ENCODE data around the gene NLRP3.

Gene NLRP3

DNA sequence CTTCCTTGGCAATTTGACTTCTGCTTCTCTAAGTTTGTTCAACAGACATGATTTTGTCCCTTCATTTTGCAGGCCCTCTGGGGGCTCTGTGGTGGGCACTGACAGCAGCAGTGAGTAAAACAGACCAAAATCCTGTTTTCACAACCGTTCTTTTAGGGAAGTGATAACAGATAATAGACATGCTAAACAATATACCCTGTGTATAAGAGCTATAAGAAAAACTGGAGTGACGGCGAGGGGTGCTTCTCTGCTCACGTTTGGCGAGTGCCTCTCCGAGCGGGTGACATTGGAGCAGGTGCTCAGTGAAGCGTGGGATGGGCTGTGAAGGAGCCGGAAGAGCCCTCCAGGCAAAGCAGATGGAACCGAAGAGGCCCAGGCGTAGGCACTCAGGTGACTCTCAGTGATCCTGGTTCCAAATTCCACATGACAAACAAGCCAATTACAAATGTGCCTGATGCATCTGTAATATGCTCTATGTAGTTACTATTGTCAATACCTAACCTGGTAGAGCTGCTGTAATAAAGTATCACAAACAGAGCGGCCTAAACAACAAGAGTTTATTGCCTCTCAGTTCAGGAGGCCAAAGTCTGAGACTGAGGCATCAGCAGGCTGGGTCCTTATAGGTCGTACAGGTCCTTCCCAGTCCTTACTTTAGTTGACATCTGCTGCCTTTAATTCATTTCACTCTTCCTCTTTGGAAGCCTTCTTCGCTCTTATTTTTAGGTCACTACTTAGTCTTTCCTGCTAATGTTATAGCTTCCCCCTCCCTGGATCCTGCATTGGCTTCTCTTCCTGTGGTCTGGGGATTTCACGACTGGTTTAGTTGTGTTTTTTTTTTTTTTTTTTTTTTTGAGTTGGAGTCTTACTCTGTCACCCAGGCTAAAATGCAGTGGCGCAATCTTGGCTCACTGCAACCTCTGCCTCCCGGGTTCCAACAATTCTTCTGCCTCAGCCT, 21.9 kb downstream of the NLRP3 start:
- no peak for DNase-seq (ENCODE audit: low spot score)

DNA sequence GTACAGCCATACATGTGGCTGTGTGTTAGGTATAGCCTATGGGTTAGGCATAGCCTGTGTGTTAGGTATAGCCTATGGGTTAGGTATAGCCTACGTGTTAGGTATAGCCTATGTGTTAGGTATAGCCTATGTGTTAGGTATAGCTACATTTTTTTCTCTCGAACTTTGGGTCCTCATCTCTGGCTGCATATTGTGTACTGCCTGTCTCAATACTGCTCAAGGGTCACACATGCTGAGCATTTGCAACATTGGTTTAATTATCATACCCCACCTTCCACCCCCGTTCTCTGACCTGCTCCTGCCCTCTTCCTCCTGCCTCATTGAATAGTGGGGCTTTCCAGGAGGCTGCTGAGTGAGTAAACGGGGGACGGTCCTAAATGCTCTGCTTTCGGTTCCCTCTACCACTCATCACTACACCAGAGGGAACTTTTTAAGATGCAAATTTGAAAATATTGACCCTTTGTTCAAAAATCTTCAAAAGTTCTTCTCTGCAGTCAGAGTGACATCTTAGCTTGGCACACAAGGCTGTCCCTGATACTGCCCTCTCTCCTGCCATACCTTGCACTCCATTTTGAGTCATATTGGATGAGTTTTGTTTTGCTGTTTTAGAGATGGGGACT, 24.1 kb downstream of the NLRP3 start:
- DNase-seq (ENCODE audit: low spot score), result no peak

DNA sequence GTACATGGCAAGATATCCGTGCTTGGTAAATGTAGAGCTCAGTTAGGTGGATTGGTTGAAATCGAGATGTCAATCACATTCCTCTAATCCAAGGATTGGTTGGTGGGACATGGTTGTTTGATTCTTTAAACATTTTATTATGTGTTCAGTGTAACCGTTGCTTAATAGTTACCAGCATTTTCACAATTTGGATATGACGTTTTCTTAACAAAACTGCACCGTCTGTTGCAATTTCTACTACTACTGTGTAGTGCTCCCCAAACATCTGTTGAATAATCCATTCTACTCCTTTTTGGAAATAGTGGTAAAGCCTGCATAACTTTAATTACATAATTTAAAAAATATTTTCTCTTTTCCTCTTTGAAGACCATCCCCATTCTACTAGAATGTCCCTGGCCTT, 25.6 kb downstream of the NLRP3 start:
- DNase-seq (ENCODE audit: low spot score), result no peak

DNA sequence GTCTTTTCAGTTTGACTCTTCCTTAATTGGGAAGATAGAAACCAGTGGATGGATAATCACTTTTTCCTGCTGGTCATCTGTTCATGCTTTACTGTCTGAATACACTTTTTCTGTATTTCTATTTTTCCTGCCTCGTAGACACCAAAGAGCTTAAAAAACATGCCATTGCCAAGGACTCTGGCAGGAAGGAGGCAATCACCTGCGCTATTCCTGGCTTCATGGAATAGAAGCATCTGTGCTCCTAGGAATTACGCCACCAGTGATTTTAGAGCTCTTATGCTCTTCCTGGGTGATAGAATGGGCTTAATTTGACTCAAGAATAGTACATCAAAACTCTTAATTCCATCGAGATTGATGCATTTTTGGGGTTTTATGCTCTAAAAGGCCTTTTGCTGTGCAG, 26.2 kb downstream of the NLRP3 start:
- peak; percentile 77 for DNase-seq (ENCODE audit: low spot score)

DNA sequence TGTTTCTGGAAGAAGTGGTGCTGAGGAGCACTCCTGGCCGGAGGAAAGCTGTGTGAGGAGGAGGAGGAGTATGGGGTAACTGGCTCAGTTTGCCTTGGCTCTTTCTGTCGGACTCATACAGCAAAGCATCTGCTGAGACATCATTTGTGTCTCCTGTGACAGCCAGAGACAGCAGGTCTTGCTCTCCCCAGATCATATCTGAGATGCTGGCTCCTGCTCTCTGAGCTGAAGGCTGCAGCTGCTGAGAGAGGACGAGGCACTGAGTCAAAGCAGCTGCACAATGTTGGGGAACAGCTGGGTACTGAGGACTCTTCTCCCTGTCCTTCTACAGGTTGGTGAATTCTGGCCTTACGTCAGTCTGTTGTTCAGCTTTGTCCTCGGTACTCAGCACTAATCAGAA, 27.7 kb downstream of the NLRP3 start:
- DNase-seq (ENCODE audit: low spot score), result no peak

DNA sequence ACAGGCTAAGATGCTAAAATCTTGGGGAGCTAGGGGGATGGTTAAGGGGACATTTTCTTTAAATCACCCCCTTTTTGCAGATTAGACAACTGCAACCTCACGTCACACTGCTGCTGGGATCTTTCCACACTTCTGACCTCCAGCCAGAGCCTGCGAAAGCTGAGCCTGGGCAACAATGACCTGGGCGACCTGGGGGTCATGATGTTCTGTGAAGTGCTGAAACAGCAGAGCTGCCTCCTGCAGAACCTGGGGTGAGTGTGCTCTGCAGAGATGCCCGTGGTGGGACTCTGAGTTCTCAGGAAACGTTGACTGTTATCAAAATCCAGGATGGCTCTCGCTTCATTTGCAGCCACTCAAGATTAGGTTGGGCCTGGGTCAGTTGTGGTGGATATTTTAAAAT, 28.6 kb downstream of the NLRP3 start:
- DNase-seq (ENCODE audit: low spot score), result no peak

DNA sequence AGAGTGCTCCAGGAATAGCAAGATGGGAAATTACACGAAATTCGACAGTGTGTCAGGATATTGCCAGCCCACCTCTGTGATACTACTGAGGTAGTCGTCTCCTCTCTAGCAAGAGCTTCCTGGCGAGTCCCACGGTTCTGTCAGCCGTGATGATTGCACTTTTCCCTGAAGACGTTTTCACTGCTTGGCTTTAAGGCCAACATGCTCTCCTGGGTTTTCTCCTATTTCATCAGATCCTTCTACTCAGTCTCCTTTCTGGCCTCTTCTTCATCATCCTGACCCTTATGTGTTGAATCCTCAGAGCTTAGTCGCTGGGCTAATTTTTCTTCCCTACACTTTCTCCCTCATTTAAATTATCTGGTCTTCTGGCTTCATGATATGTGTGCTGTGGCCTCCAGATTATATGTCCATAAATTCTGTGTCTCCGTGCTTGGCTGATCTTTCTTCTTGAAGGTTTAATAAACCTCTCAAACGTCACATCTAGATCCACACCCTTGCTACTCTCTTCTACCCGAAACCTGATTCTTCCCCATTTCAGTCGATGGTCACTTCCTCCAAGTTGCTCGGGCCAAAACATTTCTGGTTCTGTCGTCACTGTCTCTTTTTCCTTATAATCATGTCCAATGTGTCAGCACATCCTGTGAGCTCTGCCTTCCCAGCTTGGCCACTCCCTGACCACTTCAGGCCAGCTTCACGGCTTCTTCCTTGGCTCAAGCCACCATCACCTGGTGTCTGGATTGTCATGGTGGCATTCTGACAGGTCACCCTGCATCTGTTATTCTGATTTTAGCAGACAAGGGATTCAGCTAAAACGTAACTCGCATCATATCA, 29.8 kb downstream of the NLRP3 start:
- no peak for DNase-seq (ENCODE audit: low spot score)

DNA sequence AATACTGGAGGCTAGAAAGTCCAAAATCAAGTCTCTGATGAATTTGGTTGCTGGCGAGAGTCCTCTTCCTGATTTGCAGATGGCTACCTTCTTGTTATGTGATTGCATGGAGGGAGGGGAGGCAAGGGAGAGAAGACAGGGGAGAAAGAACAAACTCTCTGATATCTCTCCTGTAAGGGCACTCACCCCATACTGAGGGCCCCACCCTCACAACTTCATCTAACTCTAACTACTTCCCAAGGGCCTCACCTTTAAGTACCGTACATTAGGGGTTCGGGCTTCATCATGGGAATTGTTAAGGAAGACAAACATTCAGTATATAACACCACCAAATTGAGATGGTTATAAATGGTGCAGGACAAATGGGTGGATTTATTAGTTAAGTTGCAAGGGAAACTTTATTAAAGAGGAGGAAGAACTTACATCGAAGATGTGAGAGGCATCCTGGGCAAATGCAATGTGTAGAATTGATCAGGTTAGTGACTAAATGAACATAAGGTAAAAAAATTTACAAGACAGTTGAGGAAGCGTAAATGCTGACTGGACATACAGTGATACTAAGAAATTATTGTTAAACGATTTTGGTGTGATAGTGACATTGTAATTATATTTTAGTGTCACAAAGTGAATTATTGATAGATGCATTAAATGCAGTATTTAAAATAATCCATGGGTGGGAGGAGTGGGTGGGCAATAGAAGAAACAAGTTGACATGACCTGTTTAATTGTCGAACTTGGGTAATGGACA, 31.4 kb downstream of the NLRP3 start:
- no peak for DNase-seq (ENCODE audit: low spot score)

DNA sequence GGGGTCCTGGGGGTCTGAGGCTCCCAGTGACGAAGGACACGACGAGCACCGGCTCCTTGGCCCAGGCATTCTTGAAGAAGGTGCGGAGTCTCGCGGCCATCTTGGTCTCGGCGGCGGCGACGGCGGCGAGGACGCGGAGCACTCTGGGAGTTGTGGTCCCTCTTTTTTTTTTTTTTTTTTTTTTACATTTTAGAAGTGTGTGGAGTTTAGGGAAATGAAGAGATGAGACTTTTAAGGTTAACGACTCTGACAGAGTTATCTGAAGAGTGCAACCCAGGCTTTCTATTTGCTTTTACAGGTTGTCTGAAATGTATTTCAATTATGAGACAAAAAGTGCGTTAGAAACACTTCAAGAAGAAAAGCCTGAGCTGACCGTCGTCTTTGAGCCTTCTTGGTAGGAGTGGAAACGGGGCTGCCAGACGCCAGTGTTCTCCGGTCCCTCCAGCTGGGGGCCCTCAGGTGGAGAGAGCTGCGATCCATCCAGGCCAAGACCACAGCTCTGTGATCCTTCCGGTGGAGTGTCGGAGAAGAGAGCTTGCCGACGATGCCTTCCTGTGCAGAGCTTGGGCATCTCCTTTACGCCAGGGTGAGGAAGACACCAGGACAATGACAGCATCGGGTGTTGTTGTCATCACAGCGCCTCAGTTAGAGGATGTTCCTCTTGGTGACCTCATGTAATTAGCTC, 32.3 kb downstream of the NLRP3 start:
- peak; percentile 63 for DNase-seq (ENCODE audit: low spot score)

DNA sequence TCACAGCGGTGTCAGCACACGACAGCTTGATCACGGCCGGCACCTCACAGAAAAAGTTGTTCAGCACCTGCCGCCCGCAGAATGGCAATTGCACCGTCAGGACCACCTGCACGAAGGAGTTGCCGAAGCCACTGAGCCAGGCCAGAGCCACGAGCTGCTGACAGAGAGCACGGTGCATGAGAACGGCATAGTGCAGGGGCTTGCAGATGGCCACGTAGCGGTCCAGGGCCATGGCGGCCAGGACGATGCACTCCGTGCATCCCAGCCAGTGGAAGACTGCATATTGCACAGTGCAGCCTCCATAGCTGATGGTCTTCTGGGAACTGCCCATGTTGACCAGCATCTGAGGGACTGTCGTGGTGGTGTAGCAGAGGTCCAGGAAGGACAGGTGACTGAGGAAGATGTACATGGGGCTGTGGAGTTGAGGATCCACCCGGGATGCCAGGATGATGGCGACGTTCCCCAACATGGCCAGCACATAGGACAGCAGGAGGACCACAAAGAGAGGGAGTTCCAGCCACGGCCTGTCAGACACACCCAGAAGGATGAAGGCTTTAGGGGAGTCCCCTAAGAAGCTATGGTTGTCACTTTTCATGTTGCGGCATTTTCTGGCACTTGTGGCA, 35.5 kb downstream of the NLRP3 start:
- DNase-seq (ENCODE audit: low spot score), result no peak

DNA sequence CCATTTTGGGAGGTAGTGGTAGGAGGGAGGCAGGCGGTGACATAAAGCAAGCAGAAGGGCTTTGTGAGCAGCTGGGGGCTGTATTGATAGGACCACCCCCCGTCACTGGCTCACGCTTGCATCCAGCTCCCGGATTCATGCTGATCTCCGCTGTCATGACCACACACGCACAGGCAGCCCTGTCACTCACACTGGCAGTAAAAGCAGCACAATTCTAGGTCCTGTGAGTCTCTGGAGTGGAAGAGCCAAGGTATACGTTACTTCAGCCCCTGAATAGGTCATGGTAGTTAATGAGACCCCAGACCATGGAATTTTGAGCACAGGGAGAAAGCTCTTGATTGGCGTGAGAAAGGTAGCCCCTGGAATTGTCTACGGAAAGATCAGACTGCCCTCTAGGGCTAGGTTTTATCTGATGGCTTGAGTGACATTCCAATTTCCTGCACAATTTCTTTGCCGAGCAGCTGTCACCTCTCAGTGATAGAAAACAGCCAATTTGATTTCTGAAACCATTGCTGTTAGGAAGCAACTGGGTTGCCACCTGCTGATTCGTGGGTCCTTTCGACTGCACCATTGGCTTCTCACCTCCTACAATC, 36.6 kb downstream of the NLRP3 start:
- DNase-seq (ENCODE audit: low spot score), result no peak

DNA sequence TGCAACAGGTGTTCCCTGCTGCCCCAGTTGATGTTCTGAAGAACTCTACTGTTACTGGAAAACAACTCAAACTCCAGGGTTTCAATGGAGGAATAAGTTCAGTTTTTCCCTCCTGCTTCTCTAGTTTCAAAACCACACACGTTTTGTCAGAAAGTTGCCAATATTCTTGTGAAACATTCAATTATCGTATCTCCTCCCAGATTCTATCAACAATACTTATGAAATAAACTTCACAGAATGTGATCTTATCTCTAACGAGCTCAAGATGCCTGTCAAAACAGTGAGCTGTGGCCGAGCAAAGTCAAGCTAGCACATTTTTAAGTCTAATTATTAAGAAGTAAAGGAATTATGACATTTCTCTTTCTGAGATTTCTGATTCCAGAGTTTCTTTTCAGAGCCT, 37.3 kb downstream of the NLRP3 start:
- DNase-seq (ENCODE audit: low spot score), result no peak

DNA sequence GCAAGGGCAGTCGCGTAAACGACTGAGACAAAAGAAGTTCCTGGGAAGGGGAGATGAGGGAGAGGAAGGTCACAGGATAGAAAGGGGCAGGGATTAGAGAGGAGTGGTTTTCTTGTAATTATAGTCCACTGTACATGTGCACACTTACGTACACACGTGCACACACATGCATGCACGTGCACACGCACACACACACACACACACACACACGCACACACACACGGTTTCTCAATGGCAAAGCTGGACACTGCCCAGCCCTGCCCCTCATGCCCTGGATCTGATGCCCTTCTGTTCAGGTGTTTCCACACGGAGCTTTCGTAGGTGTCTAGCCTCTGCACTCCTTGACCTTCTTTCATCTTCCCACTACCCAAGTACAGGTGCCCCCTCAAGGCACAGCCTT, 38.0 kb downstream of the NLRP3 start:
- DNase-seq (ENCODE audit: low spot score), result no peak

DNA sequence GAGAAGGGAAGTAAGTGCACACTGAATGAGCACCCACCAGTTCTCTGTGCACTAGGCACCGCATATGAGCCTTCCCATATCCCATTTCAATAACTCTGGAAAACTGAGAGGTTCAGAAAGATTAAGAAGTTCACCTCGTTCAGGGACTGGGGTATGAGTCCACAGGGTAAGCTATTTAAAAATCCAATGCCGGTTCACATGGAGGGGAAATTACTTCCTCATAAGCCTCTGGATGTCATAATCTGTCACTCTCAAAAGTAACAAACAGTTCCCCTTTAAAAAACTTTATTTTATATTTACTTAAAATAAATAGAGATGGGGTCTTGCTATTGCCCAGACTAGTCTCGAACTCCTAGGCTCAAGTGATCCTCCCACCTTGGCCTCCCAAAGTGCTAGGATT, 40.0 kb downstream of the NLRP3 start:
- DNase-seq (ENCODE audit: low spot score), result no peak

DNA sequence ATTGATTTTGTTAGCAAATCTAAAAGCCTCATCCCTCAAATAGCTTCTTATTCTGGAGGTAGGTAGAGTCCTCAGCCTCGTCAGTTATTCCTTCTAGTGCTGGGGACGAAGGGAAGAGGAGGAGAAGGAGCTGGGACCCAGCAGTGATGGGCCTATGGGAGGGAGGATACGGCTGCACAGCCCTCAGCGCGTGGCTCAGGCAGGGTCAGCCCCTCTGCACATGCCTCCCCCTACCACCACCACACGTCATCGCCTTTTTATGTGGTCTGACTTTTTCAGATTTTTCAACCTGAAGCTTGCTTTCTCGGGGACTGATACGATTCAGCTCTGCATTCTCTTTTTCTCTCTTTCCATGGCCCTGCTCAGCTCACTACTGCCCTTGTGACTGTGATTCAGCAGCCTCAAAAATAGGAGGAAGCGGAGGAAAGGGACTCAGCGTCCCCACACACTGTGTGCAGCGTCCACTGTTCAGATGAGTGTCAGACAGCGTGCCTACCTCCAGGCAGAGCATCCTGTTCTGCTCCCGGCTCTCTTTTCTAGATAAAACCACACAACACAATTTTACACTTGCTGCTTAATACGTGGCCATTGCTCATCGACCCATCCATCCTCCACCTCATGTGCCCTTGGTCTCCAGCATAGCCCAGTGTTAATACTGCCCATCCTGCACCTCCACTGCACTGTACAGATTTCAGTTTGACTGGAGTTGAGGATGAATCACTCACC, 41.1 kb downstream of the NLRP3 start:
- DNase-seq (ENCODE audit: low spot score), result no peak

DNA sequence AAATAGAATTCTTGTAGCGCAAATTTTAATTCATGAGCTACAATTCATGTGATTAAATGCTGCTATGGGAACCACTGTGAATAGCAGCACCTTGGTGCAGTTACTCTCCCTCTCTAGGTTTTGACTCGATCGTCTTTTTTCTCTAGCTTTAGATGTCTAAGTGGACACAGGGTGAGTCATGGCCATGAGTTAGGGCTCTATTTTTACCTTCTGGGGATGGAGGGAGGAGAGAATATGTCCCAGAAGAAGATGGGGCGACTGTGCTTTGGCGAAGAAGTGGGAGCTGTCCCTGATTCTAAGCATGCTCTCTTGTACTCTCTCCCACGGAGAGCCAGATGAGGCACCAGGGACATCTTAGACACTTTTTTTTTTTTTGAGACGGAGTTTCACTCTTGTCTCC, 43.5 kb downstream of the NLRP3 start:
- DNase-seq (ENCODE audit: low spot score), result no peak

DNA sequence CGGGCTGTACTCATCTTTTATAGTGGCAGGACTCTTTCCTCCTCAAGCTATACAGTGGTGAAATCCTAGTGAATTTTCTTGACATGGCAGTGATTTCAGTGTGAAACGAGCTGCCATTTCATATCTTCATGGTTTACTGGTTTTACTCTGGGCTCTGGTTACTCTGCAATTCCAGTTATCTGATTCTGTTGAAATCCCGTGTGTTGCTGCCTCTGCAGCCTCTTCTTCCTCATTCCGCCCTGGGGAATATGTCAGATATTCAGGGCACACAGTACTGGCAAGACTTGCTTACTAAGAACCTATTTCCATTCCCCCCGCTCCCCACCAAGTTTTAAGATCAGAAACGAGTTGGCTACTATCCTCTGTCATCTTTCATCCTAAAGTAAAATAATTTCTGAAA, 49.8 kb downstream of the NLRP3 start:
- DNase-seq (ENCODE audit: low spot score), result no peak

DNA sequence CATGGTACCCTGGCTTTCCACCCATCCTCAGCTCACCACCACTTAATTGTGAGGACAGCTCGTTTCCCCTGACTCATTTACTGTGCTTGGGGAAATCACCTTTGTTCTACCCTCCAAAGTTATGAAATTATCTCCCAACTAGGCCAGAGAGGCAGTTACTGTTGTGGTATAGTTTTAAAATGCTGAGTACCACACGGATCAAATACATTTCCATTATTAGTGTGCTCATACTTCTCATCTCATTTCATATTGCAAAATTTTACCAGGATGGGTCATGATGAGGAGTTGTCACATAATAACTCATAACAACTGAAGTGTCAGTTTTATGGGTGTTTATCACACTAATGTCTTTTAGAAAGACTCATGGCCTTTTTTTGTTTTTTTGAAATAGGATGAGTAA, 51.2 kb downstream of the NLRP3 start:
- DNase-seq (ENCODE audit: low spot score), result no peak

DNA sequence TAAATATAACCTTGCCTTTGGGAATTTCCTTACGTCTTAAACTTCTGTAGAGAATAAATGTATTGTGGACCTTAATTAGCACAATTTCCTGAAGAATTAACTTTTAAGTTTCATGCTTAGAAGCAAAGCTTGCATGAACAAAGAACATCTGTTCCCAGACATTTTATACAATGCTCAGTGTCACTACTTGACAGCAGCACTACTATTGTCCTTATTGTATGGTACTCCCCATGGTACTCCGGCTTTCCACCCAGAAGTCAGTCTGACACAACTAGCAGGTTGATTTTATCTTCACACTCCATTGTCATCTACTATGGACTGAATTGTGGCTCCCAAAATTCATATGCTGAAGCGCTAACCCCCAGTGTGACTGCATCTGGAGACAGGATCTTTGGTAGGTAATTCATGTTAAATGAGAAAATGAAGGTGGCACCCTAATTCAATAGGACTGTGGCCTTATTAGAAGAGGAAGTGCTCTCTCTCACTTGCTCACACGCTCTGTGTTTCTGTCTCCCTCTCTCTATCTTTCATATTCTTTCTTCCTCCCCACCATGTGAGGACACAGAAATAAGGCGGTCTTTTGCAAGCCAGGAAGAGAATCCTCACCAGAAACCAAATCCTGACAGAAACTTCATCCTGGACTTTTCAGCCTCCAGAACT, 52.6 kb downstream of the NLRP3 start:
- no peak for DNase-seq (ENCODE audit: low spot score)

Measured in cerebellar cortex (tissue), 1 donor.